Heart left ventricle (tissue), 13 donors: ENCODE measurements around the gene TUT7.

Source experiments
- POLR2A ChIP-seq, 2 donors: fragments of 450-650 bp; IDR thresholded peaks; one replicate each; pipeline ENCODE4 v1.6.1; 2017; ENCODE audit warnings: antibody characterized with exemption in 2 of 2, mild to moderate bottlenecking in 2 of 2, moderate library complexity in 2 of 2
- TF ChIP-seq, protein P1 (sequence below), 12 donors: fragments of 200-600 bp; sonication (generic) in 4 of 12; IDR thresholded peaks; one replicate each; pipeline versions ENCODE4 v1.5.0 to v1.8.0; 2018 to 2022; ENCODE audit warnings: antibody characterized with exemption in 12 of 12, mild to moderate bottlenecking in 5 of 12
- donor health status: ischemic (EF 13 %, LVEDD 7.1; RV severe dilation, severe dysfunction).
- donor health status: DM: no; HTN: yes; CAD: no.
- donor health status: DM: no; HTN: no; CAD: no.
- donor health status: ischemic (EF 25% LVEDD 6.9; RV normal size, moderate dysfunction).
- donor health status: ischemic (EF 25% LVEDD 5.7; RV mildly dilated, moderate dysfunction).
- donor health status: ischemic (EF 35%, LVEDD 5.7; RV mildly dilated, moderate dysfunction).
- donor health status: nonischemic (EF 11% LVEDD 7.7; RV severe dilation, severe dysfunction).
- donor health status: DM: yes; HTN: yes; CAD: no.
- donor health status: PGD.
- donor health status: ischemic (EF 29% LVEDD 5.4; RV normal size, mild dysfunction).
- donor health status: nonischemic (EF 23%, LVEDD 6.1; RV moderate dilation, normal function).

DNA sequence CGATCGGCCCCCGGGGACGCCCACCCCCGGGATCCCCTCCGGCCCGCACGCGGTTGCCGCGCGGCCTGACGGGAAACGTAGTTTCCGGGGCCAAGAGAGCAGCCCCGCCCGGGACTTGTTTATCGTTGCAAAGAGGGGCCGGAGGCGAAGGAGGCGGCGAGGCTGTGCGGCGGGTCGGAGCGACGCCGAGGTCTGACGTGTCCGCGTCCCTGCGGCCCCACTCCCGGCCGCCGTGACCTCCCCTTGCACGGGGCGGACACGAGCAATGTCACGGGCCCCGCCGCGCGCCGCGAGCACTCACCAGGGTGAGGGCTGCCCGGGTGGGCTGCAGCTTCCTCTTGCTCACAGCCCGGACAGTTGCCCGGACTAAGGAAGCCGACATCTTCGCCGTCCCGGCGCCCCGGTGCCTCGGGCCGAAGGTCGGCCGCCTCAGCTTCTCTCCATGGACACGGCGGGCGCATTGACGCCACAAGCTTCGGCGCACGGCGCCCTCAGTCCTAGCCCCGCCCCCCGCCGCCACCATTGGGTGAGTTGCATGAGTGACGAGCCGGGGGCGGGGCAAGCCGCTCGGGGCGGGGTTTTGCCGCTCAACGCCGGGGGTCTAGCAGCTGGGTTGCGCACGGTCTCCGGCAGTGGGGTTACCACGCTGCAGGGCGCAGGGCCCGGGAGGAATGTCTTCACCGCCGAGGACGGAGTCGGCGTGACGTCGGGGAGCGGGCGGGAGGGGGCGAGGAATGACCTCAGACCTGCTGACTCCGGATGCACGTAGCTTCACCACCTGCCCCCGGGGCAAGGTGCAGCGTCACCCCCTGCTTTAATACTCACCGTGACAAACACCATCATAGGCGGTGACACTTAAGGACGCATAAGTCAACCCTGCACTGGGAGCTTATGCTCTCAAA lies 71.9 kb downstream of the TUT7 start, which contains the start of gene ISCA1:
- TF ChIP-seq, protein P1, sequence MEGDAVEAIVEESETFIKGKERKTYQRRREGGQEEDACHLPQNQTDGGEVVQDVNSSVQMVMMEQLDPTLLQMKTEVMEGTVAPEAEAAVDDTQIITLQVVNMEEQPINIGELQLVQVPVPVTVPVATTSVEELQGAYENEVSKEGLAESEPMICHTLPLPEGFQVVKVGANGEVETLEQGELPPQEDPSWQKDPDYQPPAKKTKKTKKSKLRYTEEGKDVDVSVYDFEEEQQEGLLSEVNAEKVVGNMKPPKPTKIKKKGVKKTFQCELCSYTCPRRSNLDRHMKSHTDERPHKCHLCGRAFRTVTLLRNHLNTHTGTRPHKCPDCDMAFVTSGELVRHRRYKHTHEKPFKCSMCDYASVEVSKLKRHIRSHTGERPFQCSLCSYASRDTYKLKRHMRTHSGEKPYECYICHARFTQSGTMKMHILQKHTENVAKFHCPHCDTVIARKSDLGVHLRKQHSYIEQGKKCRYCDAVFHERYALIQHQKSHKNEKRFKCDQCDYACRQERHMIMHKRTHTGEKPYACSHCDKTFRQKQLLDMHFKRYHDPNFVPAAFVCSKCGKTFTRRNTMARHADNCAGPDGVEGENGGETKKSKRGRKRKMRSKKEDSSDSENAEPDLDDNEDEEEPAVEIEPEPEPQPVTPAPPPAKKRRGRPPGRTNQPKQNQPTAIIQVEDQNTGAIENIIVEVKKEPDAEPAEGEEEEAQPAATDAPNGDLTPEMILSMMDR (IDR thresholded peaks at IDR 0.05) = no peak
- peak; percentile 64 to 95 for TF ChIP-seq POLR2A (IDR thresholded peaks at IDR 0.05)
